Measurements from ENCODE around the gene MINDY4.

GRCh38 chr7:30750010-30750409, 21.2 kb upstream of the MINDY4 start:
- TF ChIP-seq, protein P1, sequence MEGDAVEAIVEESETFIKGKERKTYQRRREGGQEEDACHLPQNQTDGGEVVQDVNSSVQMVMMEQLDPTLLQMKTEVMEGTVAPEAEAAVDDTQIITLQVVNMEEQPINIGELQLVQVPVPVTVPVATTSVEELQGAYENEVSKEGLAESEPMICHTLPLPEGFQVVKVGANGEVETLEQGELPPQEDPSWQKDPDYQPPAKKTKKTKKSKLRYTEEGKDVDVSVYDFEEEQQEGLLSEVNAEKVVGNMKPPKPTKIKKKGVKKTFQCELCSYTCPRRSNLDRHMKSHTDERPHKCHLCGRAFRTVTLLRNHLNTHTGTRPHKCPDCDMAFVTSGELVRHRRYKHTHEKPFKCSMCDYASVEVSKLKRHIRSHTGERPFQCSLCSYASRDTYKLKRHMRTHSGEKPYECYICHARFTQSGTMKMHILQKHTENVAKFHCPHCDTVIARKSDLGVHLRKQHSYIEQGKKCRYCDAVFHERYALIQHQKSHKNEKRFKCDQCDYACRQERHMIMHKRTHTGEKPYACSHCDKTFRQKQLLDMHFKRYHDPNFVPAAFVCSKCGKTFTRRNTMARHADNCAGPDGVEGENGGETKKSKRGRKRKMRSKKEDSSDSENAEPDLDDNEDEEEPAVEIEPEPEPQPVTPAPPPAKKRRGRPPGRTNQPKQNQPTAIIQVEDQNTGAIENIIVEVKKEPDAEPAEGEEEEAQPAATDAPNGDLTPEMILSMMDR (IDR thresholded peaks at IDR 0.05; ENCODE audit: insufficient read depth, low read depth, low read length): no peak
- no peak for TF ChIP-seq EZH2 (IDR thresholded peaks at IDR 0.05; ENCODE audit: insufficient read depth, low read length)
